HG03378 (cell line): ENCODE data around the gene TNFAIP3.
A peak's percentile ranks its signal among the peaks of the same experiment; 100 is the strongest.

ENCODE experiments used
- ATAC-seq: cut with Tn5 transposase; IDR thresholded peaks from one replicate; pipeline ENCODE4 v1.9.1; 2021; ENCODE audit warnings: mild to moderate bottlenecking, moderate library complexity; ENCODE audit not compliant: unreplicated experiment

The TNFAIP3 gene

DNA sequence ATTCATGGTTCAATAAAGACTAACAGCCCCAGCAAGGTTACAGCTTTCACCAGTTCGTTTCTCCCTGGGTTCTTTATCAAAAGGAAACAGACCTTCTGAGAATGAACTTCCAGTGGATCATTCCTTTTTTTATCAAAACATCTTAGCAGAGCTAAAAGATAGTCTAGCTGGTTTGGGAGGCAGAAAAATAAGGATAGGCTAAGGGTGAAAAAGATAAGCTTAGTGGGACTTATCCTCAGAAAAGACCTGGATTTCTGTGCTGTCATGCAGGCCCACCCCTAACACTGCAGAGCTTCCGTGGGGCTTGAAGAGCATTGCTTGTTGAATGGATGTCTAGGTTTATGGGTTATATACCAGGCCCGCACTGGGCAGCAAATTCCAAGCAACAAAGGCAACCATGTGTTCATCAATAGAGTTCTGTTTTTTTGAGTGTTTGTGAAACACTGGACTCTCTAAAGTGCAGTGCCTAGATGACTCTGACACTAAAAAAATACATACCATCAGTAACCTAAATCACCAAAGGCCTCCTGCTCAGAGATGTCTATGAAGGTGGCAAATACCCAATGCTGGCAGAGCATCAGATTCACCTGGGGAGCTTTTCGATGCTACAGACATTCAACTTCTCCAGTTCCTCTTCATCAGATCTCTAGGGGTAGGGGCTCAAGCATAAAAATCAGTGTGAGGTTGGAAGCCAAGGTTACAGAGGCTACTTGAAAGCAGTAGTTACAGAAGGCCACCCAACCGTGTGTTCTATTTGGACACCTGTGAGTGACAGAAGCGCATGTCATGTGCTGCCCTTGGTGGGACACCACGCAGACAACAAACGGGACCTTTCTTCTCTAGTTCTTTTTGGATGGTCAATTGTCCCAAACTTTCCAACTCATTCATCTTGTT is 53.0 kb downstream of the TNFAIP3 start:
- ATAC-seq, result no peak

DNA sequence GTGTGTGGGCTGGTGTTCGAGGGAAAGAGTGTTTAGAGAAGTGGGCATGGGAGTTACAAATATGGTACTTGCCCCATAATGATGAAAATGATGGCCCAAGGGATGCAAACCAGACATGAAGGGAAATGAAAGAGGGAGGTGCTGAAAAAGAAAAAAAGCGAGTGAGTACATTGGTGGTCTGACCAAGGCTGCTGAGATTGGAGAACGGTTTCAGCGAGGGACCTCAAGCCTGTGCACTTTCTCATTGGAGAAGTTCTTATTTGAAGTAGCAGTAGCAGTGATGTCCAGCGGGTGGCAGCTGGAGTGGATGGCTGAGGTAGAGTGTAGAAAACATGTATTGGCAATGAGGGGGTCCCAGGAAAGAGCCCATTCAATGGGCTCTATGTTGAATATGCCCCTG is 54.8 kb downstream of the TNFAIP3 start:
- peak; percentile 39 for ATAC-seq

DNA sequence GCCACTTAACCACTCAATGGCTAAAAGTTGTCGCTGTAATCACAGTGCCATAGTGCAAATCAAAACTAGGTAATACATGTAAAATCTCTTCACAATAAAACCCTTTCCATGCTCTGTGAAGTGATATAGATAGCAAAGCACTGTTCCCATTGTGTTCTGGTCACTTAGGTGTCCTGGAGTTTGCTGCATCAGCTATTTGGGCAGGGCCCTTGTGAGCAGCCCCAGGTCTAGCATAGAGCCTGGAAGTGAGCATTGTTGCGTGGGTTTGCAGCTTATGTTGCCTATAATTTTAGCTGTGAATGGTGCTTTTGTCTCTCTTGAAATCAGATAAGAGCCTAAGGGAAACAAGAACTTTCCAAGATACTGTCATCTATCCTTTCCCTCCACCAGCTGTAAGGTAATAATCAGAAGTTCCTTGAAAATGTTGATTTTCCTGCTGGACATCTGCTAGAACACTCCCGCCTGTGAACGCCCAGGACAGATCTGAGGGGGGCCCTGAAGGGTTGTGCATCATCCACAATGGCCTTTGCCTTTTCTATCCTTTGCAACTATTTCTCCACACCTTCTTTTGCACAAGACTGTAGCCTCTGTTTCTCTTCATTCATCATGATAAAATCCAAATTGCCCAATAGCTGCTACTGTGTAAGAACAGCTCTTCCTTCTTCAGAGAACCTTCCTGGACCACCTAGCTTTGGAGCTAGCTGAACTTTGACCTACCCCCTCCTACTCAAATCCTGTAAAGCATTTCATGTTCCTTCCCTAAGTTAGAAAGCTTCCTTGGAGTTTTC is 57.0 kb downstream of the TNFAIP3 start:
- no peak for ATAC-seq

DNA sequence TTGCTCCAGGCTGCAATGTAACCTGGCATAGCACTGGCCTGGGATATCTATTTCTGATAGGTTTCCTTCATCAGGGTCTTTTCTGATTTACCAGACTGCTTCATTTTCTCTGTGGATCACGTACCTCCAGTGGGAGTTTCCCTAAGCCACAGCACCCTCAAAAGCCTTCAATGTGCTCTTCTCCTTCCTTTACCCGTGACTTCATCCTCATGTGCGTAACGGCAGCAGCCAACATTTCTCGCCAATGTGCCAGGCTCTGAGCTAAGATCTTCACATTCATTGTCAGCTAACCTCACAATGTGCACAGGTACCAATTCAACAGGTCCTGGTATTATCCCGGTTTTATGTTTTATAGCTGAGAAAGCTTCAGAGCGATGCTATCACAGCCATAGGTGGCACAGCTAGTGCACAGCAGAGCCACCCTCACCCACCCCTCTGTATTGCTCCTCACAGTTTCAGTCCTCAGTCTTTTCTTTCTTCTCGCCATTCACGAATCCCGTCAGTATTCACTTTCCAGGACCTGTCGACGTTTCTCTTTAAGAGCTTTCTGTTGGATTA is 58.2 kb downstream of the TNFAIP3 start:
- no peak for ATAC-seq

DNA sequence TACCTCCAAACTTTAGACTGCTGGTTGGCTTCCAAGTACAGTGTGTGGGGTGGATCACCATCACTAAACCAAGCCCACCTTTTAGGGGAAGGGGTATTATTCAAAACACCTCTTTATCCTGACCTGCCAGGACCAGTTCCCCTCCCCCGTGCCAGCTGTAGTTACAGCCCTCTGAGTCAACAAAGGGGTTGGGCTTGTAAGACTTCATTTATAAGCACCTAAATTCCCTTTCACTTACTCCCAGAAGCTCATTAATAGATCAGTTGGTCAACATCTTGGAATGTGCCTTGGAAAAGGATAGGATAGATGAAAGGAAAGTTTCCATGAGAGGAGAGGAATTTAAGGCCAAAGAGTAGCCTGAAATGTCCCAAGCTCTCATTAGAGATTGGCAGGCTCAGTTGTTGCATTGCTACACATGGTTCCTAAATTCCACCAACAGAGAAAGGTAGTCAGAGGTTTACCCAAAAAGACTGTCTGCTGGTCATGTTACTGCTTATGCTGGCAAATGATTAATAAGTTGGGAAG is 59.2 kb downstream of the TNFAIP3 start:
- ATAC-seq, result no peak

DNA sequence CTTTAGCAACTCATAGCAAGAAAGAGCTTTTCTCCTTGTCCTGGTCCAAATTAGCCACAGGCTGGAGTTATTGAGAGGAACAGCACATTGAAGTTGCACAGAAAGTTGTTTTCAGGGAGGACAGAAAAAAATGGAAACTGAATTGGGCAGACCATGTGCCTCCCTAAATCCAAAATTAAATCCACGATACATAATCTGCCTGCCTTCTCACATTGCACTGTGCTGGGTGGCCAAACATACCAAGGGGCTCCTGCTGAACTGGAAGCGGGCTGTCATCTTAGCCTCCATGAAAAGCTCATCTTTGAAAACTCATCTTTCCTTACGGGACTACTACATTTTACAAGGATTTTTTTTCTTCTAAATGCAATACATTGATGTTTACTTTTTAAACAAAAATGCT is 59.9 kb downstream of the TNFAIP3 start:
- no peak for ATAC-seq

DNA sequence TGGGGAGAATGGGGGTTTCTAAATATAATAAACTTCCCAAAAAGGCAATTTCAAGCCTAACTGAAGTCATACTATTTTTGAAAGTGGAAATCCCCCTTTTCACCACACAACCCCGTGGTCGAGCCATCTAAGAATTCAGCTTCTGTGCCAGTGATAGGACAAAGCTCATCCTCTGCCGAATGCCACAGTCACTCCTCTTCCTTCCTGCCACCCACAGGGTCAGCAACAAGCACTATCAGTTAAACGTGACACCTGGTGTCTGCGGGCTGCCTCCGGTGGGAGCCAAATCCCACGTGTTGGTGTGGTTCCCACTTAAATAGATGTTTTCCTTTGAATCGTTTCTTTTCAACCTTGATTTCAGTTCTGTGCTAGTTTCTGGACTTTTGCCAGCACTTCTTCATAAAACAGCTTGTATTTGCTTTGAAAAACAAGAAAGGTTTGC is 60.7 kb downstream of the TNFAIP3 start:
- ATAC-seq, result peak; percentile 93

DNA sequence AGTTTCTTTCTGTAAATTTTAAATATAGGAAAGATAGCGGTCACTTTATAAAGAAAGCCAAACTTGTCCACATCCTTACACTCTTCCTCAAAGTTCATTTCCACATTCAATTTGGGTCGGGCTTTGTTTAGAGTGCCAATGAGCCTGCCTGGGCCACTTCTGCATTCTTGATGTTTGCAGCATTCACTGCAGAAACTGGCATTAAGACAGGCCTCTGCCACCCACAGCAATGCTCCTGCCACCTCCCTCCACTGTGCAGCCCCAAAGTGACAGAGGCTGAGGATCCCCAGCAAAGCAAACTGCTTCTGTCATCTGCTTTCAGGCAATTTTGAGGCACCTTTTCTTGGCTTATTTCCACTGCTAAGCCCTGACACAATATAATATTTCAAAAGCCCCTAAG is 61.2 kb downstream of the TNFAIP3 start:
- ATAC-seq, result peak; percentile 9

DNA sequence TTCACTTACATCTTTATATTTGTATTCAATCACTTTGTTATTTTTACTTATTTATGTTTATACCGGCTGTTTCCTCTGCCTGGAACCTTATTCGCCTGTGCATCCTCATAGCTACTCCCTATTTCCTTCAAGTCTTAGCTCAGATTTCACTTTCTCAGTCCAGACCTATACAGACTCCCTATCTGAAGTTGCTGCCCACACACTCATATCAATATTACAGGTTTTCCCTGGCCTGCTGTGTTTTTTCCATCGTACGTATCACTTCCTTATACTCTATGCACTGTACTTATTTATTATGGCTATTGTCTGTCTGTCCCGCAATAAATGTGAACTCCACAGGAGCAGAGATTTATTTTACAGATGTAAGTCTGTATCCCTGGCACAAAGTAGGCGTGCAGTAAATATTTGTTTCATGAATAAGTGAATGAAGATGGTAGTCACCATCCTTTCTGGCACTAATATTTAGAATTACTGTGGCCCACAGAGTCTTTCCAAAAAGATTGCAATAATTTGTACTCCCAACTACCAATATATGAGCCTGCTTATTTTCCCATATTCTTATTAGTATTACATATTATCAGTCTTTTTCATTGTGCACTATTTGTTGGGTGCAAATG is 64.9 kb downstream of the TNFAIP3 start:
- no peak for ATAC-seq
